ENCODE results near the gene PPP2R1B.
"Not testable (repeated sequence)": the region's sequence is repeated elsewhere in the genome, so short reads cannot be mapped to it uniquely, and the experiment has no call there.

PPP2R1B gene

DNA sequence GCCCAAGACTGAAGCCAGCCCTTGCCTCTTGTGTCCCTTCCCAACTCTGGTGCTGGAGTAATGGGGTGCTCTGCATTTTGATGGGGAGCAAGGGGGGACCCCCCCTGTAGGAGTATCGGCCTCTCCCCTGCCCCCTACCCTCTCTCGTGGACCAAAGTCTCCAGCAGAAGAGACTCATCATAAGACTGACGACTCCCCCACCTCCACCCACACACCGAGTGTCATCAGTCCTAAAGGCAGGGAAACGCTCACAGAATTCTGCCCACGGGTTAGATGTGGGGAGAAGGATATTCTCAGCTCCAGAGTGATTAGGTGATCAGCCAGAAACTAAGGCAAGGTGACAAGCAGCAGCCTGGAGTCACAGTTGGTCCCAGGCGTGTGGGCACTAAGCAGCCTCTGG lies 38.8 kb downstream of the PPP2R1B start:
- no peak for DNase-seq (ENCODE audit: low read depth in 1 of 2, low spot score in 1 of 2)
- TF ChIP-seq JUND (IDR thresholded peaks at IDR 0.05; ENCODE audit: low read depth): no peak
- in situ Hi-C loops (cut with HindIII; ENCODE audit: low pct_unique_long_range_greater_than_20kb, low sequenced_read_pairs): no loop called here

DNA sequence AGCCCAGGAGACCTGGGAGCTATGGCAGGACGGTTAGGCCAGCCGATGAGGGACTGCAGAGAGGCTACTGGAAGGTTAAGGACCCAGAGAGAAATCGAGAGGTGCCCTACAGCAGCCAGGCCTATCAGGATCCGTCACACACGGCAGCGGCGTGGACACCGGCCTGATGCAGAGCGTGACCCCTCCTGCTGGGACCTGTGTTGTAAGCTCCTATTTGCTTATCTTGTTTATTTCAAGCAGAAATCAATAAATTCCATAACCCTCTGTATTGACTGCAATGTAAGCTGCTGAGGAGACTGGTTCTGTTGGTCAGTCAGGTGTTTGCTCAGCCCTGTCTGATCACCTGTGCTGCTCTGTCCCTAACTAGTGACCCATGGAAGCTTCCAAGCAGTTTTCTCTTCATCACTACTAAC lies 39.9 kb downstream of the PPP2R1B start:
- no peak for TF ChIP-seq JUND (IDR thresholded peaks at IDR 0.05; ENCODE audit: low read depth)
- no peak for DNase-seq (ENCODE audit: low read depth in 1 of 2, low spot score in 1 of 2)
- in situ Hi-C loops (cut with HindIII; ENCODE audit: low pct_unique_long_range_greater_than_20kb, low sequenced_read_pairs): no loop called here

GRCh38 chr11:111725621-111726020 lies 40.6 kb downstream of the PPP2R1B start:
- no peak for TF ChIP-seq JUND (IDR thresholded peaks at IDR 0.05; ENCODE audit: low read depth)
- DNase-seq (ENCODE audit: low read depth in 1 of 2, low spot score in 1 of 2): no peak
- in situ Hi-C loops (cut with HindIII; ENCODE audit: low pct_unique_long_range_greater_than_20kb, low sequenced_read_pairs): no loop called here

DNA sequence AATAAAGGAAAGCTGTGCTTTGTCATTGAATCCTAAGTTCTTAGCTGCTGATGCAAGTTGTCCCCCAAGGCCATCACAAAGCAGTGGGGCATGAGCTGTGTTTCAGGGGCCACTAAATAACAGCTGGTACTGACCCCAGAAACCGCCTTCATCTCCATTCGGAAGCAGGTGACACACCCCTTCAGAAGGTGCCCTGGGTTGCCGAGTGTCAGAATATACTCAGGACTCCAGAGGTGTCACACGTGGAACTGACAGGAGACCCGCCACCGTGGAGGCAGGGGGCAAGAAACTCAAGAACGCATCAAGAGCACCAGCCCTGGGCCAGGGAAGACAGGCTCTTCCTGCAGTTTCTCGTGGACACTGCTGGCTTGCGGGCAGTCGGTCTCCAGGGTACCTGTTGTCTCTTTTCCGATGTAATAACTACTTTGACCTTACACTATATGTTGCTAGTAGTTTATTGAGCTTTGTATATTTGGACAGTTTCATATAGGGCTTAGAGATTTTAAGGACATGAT lies 41.5 kb downstream of the PPP2R1B start:
- in situ Hi-C loops (cut with HindIII; ENCODE audit: low pct_unique_long_range_greater_than_20kb, low sequenced_read_pairs): no loop called here
- TF ChIP-seq JUND (IDR thresholded peaks at IDR 0.05; ENCODE audit: low read depth): no peak

GRCh38 chr11:111723595-111723994 lies 42.6 kb downstream of the PPP2R1B start:
- in situ Hi-C loops (cut with HindIII; ENCODE audit: low pct_unique_long_range_greater_than_20kb, low sequenced_read_pairs): no loop called here
- TF ChIP-seq JUND (IDR thresholded peaks at IDR 0.05; ENCODE audit: low read depth): no peak
- DNase-seq (ENCODE audit: low read depth in 1 of 2, low spot score in 1 of 2): no peak

More for the DNA sequence above, 41.5 kb downstream of the PPP2R1B start:
- DNase-seq (ENCODE audit: low read depth in 1 of 2, low spot score in 1 of 2): no peak

DNA sequence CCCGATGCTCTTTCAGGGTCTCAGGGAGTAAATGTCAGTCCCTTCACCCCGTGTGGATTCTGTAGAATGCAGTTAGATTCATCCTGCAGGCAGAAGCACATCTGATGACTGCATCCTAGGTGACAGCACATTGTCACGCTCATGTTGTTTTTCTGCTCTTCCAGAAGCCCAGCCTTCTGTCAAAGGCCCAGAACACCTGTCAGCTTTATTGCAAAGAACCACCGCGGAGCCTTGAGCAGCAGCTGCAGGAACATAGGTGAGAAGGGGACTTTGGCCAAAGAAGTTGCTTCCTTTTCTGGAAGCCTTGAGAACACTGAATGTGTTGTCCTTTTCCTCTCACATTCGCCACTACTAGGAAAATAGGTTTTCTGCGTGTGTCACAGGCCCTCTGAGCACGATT lies 43.7 kb downstream of the PPP2R1B start:
- TF ChIP-seq JUND (IDR thresholded peaks at IDR 0.05; ENCODE audit: low read depth): no peak
- in situ Hi-C loops (cut with HindIII; ENCODE audit: low pct_unique_long_range_greater_than_20kb, low sequenced_read_pairs): no loop called here
- DNase-seq (ENCODE audit: low read depth in 1 of 2, low spot score in 1 of 2): no peak

DNA sequence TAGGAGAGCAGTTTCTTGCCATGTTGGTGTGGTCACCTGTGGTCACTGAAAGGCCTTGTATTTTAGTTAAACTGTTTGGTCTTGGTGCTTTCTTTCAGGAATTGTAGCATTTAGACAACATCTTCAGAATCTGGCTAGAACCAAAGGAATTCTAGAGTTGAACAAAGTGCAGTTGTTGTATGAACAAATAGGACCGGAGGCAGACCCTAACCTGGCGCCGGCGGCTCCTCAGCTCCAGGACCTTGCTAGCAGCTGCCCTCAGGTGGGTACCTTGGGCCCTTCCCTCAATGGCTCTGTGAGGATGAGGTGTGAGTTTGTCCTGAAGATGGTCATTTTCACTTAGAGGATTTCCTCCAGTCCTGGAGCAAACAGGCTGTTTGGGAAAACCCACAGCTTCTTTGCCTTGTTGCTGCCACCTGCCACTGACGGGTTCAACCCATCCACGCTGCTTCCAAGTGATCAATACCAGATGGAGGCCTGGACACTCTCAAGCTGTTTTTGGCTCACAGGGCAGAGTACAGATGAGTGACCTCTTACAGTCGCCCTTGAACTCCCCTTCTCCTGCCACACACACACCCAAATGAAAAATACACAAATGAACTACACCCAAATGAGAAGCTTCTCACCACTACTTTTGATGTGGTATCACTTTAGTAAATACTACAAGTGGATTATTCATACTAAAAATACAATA lies 45.2 kb downstream of the PPP2R1B start:
- in situ Hi-C loops (cut with HindIII; ENCODE audit: low pct_unique_long_range_greater_than_20kb, low sequenced_read_pairs): no loop called here
- TF ChIP-seq JUND (IDR thresholded peaks at IDR 0.05; ENCODE audit: low read depth): no peak
- DNase-seq (ENCODE audit: low read depth in 1 of 2, low spot score in 1 of 2): no peak

DNA sequence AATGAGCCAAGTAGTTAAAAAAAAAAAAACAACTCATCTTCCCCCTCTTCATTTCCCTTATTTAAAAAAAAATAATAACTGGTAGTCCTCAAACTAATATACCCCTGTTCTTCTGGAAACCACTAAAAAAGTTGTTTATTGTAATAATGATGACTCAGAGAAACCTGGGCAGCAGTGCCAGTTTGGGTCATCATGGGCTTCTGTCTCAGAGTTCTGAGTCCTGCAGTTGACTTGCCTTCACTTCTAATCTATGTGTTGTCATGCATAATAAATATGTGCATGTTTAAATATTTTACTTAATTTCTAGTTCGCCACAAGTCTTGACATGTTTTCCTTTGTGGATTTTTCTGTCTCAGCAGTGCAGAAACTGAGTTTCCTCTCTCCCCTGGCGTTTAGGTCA lies 46.8 kb downstream of the PPP2R1B start:
- DNase-seq (ENCODE audit: low read depth in 1 of 2, low spot score in 1 of 2): no peak
- in situ Hi-C loops (cut with HindIII; ENCODE audit: low pct_unique_long_range_greater_than_20kb, low sequenced_read_pairs): no loop called here
- no peak for TF ChIP-seq JUND (IDR thresholded peaks at IDR 0.05; ENCODE audit: low read depth)

- no peak for DNase-seq (ENCODE audit: low read depth in 1 of 2, low spot score in 1 of 2)
- no peak for TF ChIP-seq JUND (IDR thresholded peaks at IDR 0.05; ENCODE audit: low read depth)
- in situ Hi-C loops (cut with HindIII; ENCODE audit: low pct_unique_long_range_greater_than_20kb, low sequenced_read_pairs): no loop called here
Observed at GRCh38 chr11:111718859-111719258, 47.3 kb downstream of the PPP2R1B start.

DNA sequence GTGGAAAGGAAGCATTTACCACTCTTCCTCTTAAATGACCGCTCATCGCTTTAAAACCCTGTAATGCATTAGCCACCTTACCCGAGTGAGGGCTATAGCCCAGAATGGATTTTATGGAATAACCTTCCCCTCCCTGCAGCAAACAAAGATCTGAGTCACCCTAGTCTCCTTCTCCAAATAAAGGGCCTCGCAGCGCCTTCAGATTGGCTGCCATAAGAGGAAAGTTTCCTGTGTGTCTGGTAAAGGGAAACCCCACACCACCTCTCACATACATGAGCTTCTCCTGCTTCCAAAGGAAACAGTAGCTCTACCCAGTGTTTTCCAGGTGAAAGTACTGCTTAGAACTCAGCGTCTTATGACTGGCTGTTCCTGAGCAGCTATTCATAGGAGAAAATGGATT lies 47.8 kb downstream of the PPP2R1B start:
- no peak for TF ChIP-seq JUND (IDR thresholded peaks at IDR 0.05; ENCODE audit: low read depth)
- in situ Hi-C loops (cut with HindIII; ENCODE audit: low pct_unique_long_range_greater_than_20kb, low sequenced_read_pairs): no loop called here
- no peak for DNase-seq (ENCODE audit: low read depth in 1 of 2, low spot score in 1 of 2)

DNA sequence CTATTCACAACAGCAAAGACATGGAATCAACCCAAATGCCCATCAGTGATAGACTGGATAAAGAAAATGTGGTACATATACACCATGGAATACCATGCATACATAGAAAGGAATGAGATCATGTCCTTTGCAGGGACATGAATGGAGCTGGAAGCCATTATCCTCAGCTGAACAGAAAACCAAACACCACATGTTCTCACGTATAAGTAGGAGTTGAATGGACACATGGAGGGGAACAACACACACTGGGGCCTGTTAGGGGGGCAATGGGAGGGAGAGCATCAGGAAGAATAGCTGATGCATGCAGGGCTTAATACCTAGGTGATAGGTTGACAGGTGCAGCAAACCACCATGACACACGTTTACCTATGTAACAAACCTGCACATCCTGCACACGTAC lies 48.5 kb downstream of the PPP2R1B start:
- in situ Hi-C loops (cut with HindIII; ENCODE audit: low pct_unique_long_range_greater_than_20kb, low sequenced_read_pairs); DNase-seq (ENCODE audit: low read depth in 1 of 2, low spot score in 1 of 2): not testable (repeated sequence)

DNA sequence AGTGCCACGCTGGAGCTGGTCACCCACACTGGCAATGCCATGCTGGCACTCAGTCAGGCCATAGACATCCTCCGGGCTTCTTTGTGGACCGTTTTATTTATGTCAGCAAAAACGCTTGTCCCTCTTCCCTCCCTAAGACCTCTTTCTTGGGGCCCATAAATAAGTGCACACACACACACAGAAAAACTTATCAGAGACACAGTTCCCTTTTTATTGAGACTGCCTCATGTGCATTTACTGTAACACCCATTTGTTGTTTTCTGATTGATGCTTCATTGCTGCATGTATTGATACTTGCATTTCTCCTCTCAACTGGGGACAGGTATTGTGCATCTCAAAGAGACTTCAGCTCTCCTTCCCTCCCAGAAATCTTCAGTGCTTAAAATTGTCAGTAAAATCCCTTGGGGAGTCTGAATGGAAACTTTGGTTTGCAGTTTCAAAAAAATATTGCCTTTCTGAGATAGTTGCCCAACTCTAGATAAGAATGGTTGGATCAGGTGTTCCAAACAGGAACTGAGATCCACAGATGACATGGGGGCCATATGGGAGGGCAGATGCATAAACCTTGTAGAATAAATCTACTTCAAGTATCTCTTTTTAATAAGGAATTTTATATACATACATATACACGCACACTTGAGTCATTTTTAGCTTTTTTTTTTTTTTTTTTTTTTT lies 50.9 kb downstream of the PPP2R1B start:
- TF ChIP-seq JUND (IDR thresholded peaks at IDR 0.05; ENCODE audit: low read depth): no peak
- in situ Hi-C loops (cut with HindIII; ENCODE audit: low pct_unique_long_range_greater_than_20kb, low sequenced_read_pairs): no loop called here
- no peak for DNase-seq (ENCODE audit: low read depth in 1 of 2, low spot score in 1 of 2)

GRCh38 chr11:111714522-111714921 lies 51.7 kb downstream of the PPP2R1B start:
- TF ChIP-seq JUND (IDR thresholded peaks at IDR 0.05; ENCODE audit: low read depth): no peak
- in situ Hi-C loops (cut with HindIII; ENCODE audit: low pct_unique_long_range_greater_than_20kb, low sequenced_read_pairs): no loop called here
- DNase-seq (ENCODE audit: low read depth in 1 of 2, low spot score in 1 of 2): no peak

Measured in T47D (cell line).